NCI-H2171 (cell line): ENCODE results near the gene TNS3.
"Not testable (repeated sequence)": the region's sequence is repeated elsewhere in the genome, so short reads cannot be mapped to it uniquely, and the experiment has no call there.

Experiments used
- DNase-seq: peaks from one replicate; lab custom pipeline; 2025; lab: John Stamatoyannopoulos, UW

The TNS3 gene

GRCh38 chr7:47581804-47582763 is at the start of gene TNS3:
TNS3 (minus strand) TSS chr7:47582111; CDS start chr7:47439636, 142,475 bp downstream.
- DNase-seq = no peak

- DNase-seq = no peak
Measured at GRCh38 chr7:47631711-47632110, 49.8 kb upstream of the TNS3 start.

DNA sequence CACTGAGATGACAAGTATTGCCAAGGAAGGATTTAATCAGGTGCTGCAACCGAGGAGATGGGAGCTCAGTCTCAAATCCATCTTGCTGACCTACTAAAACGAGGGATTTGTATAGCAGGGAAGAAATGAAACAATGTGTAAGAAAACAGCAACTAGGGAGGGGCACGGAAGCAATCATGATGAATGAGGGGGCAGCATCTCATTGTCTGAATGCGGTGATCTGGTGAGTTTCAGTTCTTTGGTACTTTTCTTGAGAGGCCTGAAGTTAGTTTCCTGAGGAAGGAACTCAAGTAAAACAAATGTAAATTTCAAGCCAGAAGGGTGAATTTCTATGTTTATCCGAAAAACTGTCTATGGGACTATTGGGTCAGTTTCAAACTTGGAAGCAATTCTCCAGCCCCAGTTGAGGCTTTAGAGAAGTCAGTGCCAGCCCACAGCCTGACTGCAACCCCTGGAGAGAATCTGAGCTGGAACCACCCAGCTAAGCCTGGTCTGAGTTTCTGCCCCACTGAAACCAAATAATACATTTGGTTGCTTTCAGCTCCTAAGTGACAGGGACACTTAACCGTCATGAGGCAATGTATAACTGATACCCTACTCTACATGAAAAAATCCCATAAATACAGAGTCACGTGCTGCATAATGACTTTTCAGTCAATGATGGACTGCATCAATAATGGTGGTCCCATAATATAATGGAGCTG is 45.8 kb upstream of the TNS3 start:
- DNase-seq = no peak

- DNase-seq = no peak
Measured at GRCh38 chr7:47625861-47626715, 44.2 kb upstream of the TNS3 start.

DNA sequence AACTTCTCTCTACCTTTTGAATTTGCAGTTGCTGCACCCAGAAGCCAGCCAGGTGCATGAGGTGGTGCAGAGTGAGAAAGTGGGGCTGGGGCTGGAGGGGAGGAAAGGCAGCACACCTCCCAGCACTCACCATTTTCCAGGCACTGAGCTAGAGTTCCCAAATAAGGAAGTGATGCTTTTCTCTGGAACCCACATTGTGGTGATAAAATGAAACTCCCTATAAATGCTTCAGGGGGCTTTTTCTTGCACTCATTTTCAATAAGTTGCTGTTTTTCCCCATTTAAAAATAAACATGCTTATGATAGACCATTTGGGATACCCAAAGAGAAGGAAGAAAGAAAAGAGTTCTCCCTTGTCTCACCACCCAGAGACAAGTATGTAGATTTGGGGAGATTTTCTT is 42.8 kb upstream of the TNS3 start:
- no peak for DNase-seq

DNA sequence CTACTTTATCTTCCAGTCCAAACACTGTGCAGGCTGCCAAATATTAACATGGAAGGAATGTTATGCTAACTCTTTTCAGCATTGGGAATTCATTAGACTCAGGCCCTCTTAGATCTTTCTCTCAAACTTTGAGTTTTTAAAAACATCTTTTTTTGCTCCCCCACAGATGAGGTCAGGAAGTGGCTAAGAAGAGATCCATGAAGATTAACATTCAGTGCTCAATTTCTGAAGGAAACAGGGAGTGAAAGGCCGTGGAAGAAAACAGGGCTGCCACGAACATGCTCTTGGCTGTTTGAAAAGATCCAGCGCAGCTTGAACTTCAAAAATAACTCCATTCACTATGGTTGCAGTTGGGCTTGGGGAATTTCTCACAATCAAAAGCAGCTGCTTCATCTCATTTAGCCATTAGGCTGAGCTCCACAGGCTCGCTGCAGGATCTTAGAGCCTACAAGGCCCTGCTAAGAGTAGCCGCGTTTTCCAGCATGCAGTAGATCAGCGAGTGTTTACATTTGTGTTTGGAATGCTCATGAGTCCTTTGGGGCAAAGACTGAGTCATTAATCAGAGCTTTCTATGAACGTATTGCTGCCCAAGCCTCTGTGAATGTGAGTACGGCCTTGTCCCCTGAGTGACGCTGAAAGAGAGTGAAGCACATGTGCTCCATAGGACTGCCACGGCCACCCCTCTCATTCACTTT is 41.2 kb upstream of the TNS3 start:
- DNase-seq = no peak

DNA sequence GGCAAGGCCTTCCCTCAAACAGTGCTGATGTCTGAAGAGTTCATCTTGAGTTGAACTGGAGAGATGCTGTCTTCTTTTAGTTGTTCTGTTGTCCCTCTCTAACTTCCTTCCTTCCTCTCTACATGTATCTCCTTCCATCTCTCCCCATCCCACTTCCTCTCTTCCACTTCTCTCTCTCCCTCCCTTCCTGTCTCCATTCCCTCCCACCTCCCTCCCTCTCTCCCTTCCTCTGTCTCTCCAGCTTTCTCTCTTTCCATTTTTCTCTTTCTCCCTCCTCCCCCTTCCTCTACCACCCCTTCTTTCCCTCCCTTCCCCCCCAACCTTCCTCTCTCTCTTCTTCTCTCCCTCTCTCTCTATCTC is 40.7 kb upstream of the TNS3 start:
- no peak for DNase-seq

- no peak for DNase-seq
Measured at GRCh38 chr7:47621979-47622561, 40.2 kb upstream of the TNS3 start.

DNA sequence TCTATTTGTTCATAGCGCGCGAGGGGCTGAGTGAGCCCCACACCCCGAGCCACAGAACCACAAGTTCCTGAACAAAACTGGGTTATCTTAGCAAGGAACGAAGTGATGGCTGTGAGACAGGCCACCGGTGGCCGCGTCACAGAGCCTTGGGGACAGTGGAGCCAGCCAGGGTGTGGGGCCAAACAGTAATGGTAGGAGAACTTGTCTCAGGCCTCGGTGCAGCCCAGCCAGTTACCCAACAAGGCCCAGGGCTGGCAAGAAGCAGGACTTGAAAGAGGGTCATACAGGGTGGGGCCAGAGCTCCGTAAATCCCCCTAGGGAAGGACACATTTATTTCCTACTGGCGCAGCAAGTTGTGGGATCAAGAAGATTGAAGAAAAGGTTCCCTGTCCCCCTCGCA is 39.4 kb upstream of the TNS3 start:
- no peak for DNase-seq

GRCh38 chr7:47619806-47620205 is 37.9 kb upstream of the TNS3 start:
- DNase-seq = no peak

GRCh38 chr7:47617131-47617530 is 35.2 kb upstream of the TNS3 start:
- DNase-seq = no peak

GRCh38 chr7:47614450-47614849 is 32.5 kb upstream of the TNS3 start:
- DNase-seq = no peak

GRCh38 chr7:47611045-47611511 is 29.2 kb upstream of the TNS3 start:
- DNase-seq = no peak

DNA sequence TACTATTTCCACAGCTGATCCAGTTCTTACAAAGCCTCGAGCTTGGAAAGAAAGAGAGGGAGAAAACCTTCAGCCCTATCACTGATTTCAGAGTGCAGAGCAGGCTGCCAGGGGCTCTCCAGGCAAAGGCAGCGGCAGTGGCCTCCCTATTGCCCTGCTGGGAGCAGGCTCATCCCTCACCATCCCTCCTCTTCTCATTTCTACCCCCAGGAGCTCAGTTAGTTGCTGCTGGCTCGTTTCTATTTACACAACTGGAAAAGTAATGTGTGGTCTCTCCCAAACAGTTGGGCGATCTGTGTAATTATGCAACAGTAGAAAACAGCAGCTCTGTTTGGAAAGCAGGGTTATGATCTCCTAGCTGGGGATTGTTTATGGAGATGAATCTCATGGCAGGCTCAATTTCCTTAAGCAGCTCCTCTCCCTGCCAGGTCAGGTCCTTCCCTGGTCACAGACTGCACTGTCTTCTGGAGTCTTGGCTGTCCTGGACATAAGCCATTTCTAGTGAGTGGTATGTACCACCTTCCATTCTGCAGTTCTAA is 28.7 kb upstream of the TNS3 start:
- DNase-seq = no peak

- no peak for DNase-seq
Measured at GRCh38 chr7:47609803-47610452, 28.0 kb upstream of the TNS3 start.

DNA sequence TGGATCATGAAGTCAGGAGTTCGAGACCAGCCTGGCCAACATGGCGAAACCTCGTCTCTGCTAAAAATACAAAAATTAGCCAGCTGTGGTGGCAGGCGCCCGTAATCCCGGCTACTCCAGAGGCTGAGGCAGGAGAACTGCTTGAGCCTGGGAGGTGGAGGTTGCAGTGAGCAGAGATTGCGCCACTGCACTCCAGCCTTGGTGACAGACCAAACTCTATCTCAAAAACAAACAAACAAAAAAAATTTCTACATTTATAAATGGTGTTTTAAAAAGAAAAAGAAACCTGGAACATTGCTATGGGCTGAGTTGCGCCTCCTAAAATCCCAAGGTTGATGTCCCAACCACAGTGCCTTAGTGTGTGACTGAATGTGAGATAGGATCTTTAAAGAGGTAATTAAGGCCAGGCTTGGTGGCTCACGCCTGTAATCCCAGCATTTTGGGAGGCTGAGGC is 24.7 kb upstream of the TNS3 start:
- DNase-seq = not testable (repeated sequence)

DNA sequence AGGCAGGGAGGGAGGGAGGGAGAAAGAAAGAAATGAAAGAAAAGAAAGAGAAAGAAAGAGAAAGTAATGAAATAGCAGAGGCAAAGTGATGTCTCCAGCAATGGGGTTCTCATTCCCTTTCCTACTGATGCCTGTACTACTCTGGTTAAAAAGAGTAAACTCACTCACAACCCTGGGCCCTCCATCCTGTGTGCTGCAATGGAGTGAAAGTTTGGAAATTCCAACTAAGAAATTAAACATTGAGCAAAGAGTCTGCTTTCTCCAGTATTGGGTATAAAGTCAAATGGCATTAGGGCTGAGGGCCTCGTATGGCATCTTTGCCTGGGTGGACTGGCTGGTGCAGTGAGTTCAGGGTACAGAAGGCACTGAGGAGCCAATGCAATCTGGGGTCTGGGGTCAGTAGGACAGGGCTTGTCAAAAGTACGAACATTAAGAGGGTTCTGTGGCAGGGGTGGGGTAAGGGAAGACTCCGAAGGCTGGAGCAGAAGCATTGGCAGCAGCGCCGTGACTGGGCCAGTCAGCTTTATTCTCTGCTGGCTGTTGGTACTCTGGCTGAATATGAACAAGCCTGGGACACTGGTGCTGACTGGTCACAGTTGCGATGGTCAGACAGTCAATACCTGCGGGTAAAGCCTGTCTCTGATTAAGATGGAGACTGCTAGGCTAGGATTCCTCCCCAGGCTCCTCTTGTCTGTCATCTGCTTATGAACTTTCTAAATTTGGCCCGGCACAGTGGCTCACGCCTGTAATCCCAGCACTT is 24.1 kb upstream of the TNS3 start:
- no peak for DNase-seq

GRCh38 chr7:47604496-47604890 is 22.6 kb upstream of the TNS3 start:
- DNase-seq = no peak

- not testable (repeated sequence) for DNase-seq
Measured at GRCh38 chr7:47603514-47604255, 21.8 kb upstream of the TNS3 start.
